GM18520 (cell line): ENCODE data around the gene PSMG2.

ENCODE experiments used
- ATAC-seq: cut with Tn5 transposase; IDR thresholded peaks from one replicate; pipeline ENCODE4 v1.9.1; 2021; ENCODE audit not compliant: unreplicated experiment

The PSMG2 gene, protein sequence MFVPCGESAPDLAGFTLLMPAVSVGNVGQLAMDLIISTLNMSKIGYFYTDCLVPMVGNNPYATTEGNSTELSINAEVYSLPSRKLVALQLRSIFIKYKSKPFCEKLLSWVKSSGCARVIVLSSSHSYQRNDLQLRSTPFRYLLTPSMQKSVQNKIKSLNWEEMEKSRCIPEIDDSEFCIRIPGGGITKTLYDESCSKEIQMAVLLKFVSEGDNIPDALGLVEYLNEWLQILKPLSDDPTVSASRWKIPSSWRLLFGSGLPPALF

DNA sequence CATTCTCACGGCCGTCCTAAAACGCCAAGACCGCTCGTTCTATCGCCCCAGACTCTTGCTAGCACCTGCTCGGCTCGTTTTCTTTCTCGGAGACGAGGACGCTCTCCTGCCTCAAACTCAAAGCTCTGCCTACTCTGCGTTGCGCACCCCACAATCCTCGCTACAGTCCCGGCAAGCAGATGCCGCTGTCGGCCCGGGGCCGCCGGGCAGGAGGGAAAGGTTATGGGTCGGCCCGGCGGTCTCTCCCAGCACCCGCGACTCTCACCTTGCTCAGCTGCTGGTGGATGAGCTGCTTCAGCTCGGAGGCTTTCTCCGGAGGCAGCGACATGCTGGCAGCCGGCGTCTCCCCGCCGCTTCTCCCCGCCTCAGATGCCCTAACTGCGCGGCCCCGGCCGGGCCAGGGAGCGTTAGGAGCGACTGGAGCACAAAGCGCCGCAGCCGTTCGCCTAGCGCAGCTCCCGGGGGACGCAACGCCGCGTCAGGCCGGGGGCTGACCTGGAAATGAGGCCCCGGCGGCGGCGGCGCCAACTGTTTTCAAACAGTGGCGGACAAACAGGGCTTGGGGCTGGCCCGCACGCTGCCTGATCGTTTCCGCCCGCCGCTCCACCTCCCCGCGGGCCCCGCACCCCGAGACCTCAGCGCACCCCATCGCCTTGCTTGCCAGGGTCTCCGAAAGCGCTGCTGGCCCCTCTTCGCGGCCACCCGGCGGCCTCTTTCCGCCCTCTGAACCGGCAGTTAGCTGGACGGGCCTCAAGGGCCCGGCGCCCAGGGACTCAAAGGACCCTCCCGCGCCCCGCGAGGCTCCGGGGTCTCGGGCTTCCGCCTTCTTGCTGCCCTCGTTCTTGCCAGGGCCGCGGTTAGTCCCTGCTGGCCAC lies at the start of gene PSMG2, which contains the start of gene CEP76:
TSS of gene PSMG2 (plus strand) at position 822 of the 875 bp plus-strand sequence. CDS start 66 bp downstream, outside the sequence.
TSS of gene CEP76 (minus strand) at position 503 of the 875 bp plus-strand sequence. CDS start at position 328, 175 bp downstream.
- peak; percentile 57 for ATAC-seq

DNA sequence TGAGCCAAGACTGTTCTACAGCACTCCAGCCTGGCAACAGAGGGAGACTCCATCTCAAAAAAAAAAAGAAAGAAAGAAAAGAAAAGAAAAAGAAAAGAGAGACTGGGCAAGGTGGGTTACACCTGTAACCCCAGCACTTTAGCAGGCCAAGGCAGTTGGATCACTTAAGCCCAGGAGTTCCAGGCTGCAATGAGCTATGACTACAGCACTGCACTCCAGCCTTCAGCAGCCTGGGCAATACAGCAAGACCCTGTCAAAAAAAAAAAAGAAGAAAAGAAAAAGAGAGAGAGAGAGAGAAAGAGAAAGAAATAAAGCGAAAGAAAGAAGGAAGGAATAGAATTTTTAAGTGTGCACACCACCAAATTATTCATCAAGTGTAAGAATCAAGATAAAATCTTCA lies 47.9 kb upstream of the PSMG2 start:
- ATAC-seq, result no peak

DNA sequence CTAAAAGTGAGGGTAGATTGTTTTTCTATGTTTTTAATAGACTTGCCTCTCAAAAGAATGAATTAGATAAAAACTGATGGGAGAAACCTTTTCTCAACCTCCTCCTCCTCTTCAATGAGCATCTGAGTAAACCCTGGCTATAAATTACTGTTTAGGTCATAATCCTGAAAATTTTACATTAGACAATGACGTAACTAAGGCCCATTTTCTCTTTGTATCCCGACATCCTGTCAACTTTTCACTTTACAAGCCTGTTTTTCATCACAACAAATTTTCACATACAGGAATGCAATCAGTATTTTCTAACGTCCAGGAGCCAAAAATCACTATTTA lies 46.3 kb upstream of the PSMG2 start:
- no peak for ATAC-seq

GRCh38 chr18:12656938-12657683 lies 45.7 kb upstream of the PSMG2 start:
- peak; percentile 28 for ATAC-seq

DNA sequence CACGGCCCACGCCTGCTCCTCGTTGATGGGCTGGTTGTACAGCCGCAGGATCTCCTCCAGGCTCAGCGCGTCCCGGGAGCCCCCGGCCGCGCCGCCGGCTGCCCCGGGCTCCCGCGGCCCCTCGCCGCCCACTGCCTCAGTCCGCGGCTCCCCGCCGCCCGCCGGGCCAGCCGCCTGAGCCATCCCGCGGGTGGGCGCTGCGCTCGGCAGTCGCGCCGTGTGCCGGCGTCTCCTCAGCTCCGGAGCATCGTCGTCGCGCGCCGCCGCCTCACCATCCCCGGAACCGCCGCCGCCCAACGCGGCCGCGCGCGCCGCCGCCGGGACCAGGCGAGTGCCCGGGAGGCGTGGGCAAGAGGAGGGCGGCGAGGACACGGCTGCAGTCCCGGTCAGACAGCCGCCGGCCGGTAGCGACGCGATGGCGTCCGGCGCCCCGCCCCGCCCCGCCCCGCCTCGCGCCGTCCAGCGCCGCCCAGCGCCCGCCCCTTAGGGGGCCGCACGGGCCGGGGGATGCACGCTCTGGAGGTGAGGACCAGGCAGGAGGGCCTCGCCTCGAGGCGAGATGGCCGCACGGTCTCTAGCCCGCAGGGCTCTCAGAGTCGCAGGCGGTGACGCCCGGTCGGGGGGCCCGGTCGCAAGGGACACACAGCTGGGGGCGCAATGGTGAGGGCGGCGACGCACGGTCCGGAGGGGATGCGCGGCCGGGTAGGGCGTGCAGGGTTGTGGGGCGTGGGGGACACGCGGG lies 45.0 kb upstream of the PSMG2 start, which contains the start of gene SPIRE1:
TSS of gene SPIRE1 (minus strand) at position 424 of the 742 bp plus-strand sequence. CDS start at position 183, 241 bp downstream.
- peak; percentile 63 for ATAC-seq

- no peak for ATAC-seq
Measured at GRCh38 chr18:12658426-12659138, 44.3 kb upstream of the PSMG2 start.

GRCh38 chr18:12659904-12660605 lies 42.8 kb upstream of the PSMG2 start:
- ATAC-seq, result no peak

DNA sequence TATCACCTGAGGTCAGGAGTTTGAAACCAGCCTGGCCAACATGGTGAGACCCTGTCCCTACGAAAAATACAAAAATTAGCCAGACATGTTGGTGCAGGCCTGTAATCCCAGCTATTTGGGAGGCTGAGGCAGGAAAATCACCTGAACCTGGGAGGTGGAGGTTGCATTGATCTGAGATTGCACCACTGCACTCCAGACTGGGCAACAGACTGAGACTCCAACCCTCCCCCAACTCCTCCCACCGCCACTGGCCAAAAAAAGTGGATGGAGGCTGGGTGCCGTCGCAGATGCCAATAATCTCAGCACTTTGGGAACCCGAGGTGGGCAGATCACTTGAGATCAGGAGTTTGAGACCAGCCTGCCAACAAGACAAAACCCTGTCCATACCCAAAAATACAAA lies 34.8 kb upstream of the PSMG2 start:
- ATAC-seq, result no peak

- ATAC-seq, result no peak
Measured at GRCh38 chr18:12679183-12679786, 23.6 kb upstream of the PSMG2 start.

GRCh38 chr18:12686100-12686499 lies 16.7 kb upstream of the PSMG2 start:
- no peak for ATAC-seq

GRCh38 chr18:12689256-12689850 lies 13.5 kb upstream of the PSMG2 start:
- ATAC-seq, result no peak

- no peak for ATAC-seq
Measured at GRCh38 chr18:12692206-12692605, 10.6 kb upstream of the PSMG2 start.

- no peak for ATAC-seq
Measured at GRCh38 chr18:12694032-12694431, 8.8 kb upstream of the PSMG2 start.

DNA sequence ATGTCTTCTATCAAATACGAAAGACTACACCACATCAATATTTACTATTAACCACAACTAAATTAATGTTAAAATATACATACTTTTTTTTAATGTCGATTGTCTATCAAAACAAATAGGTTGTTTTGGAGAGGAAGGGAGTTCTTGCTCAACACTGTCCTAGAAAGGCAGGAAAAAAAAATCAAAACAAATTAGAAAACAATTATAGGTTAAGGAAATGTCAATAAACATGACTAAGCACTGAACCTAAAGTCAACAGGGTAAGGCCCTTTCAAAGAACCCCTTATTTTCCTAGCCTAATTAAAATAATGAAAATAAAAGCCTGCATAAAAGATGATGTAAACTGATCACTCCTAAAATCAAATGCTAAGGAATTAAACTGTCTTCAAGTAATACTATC lies 3.1 kb upstream of the PSMG2 start:
- no peak for ATAC-seq

GRCh38 chr18:12701161-12701560 lies 1.7 kb upstream of the PSMG2 start:
- ATAC-seq, result no peak

- peak; percentile 18 for ATAC-seq
Measured at GRCh38 chr18:12703096-12703567, 290 bp downstream of the PSMG2 start.

DNA sequence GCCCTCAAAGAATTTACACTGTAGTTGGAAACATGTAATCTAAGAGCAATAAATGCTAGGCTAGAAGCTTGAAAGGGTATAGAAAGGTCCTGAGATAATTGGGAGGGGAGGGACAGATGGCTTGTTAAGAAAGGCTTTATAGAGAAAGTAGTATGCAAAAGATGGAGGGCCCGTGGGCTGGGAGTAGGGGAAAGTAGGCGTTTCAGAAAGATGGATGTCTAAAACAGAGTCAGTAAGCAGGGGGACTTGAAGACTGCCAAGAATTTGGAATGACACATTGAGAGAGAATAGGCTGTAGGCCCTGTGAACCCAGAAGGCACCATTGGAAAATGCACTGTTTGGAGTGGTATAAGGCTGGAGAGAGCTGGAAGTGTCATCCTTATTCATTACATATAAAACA lies 822 bp downstream of the PSMG2 start:
- ATAC-seq, result no peak

DNA sequence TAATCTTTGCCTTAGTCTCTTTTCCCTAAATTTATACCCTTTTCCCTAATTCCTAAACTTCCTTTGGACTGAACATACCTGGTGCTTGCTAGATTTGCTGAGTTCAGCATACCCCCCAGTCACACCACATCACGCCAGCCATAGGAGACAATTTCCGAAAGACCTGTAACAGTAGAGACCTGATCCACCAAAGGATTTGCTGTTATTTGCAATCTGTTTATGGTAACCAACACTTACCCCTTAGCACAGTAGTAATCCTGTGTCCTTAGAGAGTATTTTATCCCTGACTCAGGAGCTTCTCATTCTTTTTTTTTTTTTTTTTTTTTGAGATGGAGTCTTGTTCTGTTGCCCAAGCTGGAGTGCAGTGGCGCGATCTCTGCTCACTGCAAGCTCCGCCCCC lies 8.6 kb downstream of the PSMG2 start:
- no peak for ATAC-seq
